CD8-positive, alpha-beta memory T cell (primary cell): Measurements from ENCODE around the gene RABGGTA. TPM values are rescaled to one million over a fixed set of nuclear protein-coding genes. Genes with fewer than 3 reads are reported as not detected.
A peak's percentile ranks its signal among the peaks of the same experiment; 100 is the strongest.

ENCODE experiments used
- CTCF ChIA-PET: fragments of 350-600 bp; sonication (Branson Sonifier 250); formaldehyde crosslinking; loops from one replicate; lab custom pipeline; 2021; ENCODE audit warnings: antibody characterized with exemption; lab: Charles Lee
- POLR2A ChIA-PET: fragments of 350-600 bp; sonication (Branson Sonifier 250); formaldehyde crosslinking; loops from one replicate; lab custom pipeline; 2021; ENCODE audit warnings: antibody characterized with exemption; lab: Charles Lee
- DNase-seq, 5 donors: peaks; one replicate each; pipeline versions ENCODE4 v3.0.0 to v3.0.0-alpha.2; 2020 to 2022; ENCODE audit warnings: mixed read lengths in 1 of 5
- H3K27ac ChIP-seq: one replicate; pipeline ENCODE4 v1.7.0; 2013; ENCODE audit warnings: low read depth, mild to moderate bottlenecking, low read length, moderate library complexity
- H3K27me3 ChIP-seq: 2 replicates; pipeline ENCODE4 v1.7.0; 2013; ENCODE audit warnings: low read length, mild to moderate bottlenecking; ENCODE audit not compliant: insufficient read depth, poor library complexity, severe bottlenecking
- H3K36me3 ChIP-seq: 2 replicates; pipeline ENCODE4 v1.7.0; 2013; ENCODE audit warnings: mild to moderate bottlenecking, low read length, moderate library complexity; ENCODE audit not compliant: insufficient read depth
- H3K4me1 ChIP-seq: 2 replicates; pipeline ENCODE4 v1.7.0; 2013; ENCODE audit warnings: mild to moderate bottlenecking, low read length, moderate library complexity; ENCODE audit not compliant: insufficient read depth
- H3K4me3 ChIP-seq: 2 replicates; pipeline ENCODE4 v1.7.0; 2013; ENCODE audit warnings: mild to moderate bottlenecking, low read length
- H3K9me3 ChIP-seq: 2 replicates; pipeline ENCODE4 v1.7.0; 2013; ENCODE audit warnings: mild to moderate bottlenecking, low read length
- H3K27ac Mint-ChIP-seq, 8 donors: one replicate each; pipeline ENCODE4 v1.8.0; 2020 to 2021; ENCODE audit warnings: mixed read lengths in 8 of 8, mild to moderate bottlenecking in 6 of 8, inconsistent platforms in 3 of 8, moderate library complexity in 3 of 8
- H3K27me3 Mint-ChIP-seq, 2 donors: one replicate each; pipeline ENCODE4 v1.8.0; 2020 to 2021; ENCODE audit warnings: mixed read lengths in 2 of 2, mild to moderate bottlenecking in 1 of 2, moderate library complexity in 1 of 2
- H3K36me3 Mint-ChIP-seq, 3 donors: one replicate each; pipeline ENCODE4 v1.8.0; 2020 to 2021; ENCODE audit warnings: mixed read lengths in 3 of 3, inconsistent platforms in 1 of 3, mild to moderate bottlenecking in 1 of 3
- H3K4me1 Mint-ChIP-seq, 3 donors: one replicate each; pipeline ENCODE4 v1.8.0; 2020 to 2021; ENCODE audit warnings: mixed read lengths in 3 of 3, inconsistent platforms in 1 of 3, mild to moderate bottlenecking in 1 of 3
- H3K4me3 Mint-ChIP-seq, 7 donors: one replicate each; pipeline ENCODE4 v1.8.0; 2020 to 2021; ENCODE audit warnings: mixed read lengths in 7 of 7, mild to moderate bottlenecking in 6 of 7, moderate library complexity in 4 of 7, inconsistent platforms in 2 of 7
- H3K9me3 Mint-ChIP-seq, 5 donors: one replicate each; pipeline ENCODE4 v1.8.0; 2020 to 2022; ENCODE audit warnings: mixed read lengths in 5 of 5, mild to moderate bottlenecking in 3 of 5, moderate library complexity in 2 of 5, inconsistent platforms in 1 of 5
- polyA plus RNA-seq: library from polyadenylated mRNA; unstranded; fragments of 300-500 nt; fragmentation: Illumina TruSeq; gene quantifications from one replicate; pipeline ENCODE4 v1.2.3, GENCODE V29; 2021
- total RNA-seq, 2 experiments: library from RNA; stranded (reverse); gene quantifications; one replicate each; pipeline ENCODE4 v1.2.3, GENCODE V29; 2021

The RABGGTA gene
- total and polyA plus RNA-seq, 3 experiments from 2014 or later = 37.7 to 41.8 (median 41.0) TPM

- Mint-ChIP-seq H3K9me3 (no peaks in the 10 kb centered on the region), H3K36me3 (peaks cover 7 to 60% (median 10%) of the 10 kb centered on the region in 3 donors), H3K4me1 (peaks cover 22 to 25% (median 24%) of the 10 kb centered on the region in 3 donors), H3K27ac (peak overlapping the region in 1 of 8 donors; percentile 78), H3K27me3 (peaks cover 0 to 3% of the 10 kb centered on the region in 2 donors), H3K4me3 (peak overlapping the region in 2 of 7 donors; percentile 46 to 79)
- Histone ChIP-seq H3K4me1 (peaks cover 14% of the 10 kb centered on the region), H3K9me3 (no peaks in the 10 kb centered on the region), H3K27me3 (no peaks in the 10 kb centered on the region), H3K27ac (no peak overlapping the region), H3K36me3 (peaks cover 22% of the 10 kb centered on the region), H3K4me3 (no peak overlapping the region)
- ChIA-PET CTCF (interaction anchor here (5.4 kb wide), 1 partner anchor 23 kb away, joined by 94 read pairs; the partner anchor contains the start of gene TINF2), POLR2A (no interaction called here)
- DNase-seq = no peak
These were observed 3.9 kb downstream of the RABGGTA start for GRCh38 chr14:24267516-24267915.

- Histone ChIP-seq H3K27ac (no peak overlapping the region), H3K27me3 (no peaks in the 10 kb centered on the region), H3K4me1 (peaks cover 6% of the 10 kb centered on the region), H3K9me3 (no peaks in the 10 kb centered on the region), H3K36me3 (peaks cover 22% of the 10 kb centered on the region), H3K4me3 (no peak overlapping the region)
- Mint-ChIP-seq H3K27me3 (peaks cover 0 to 2% of the 10 kb centered on the region in 2 donors), H3K4me3 (peak overlapping the region in 2 of 7 donors; percentile 4 to 79), H3K27ac (peak overlapping the region in 4 of 8 donors; percentile 34 to 78 (median 54)), H3K4me1 (peaks cover 13 to 15% (median 15%) of the 10 kb centered on the region in 3 donors), H3K9me3 (no peaks in the 10 kb centered on the region), H3K36me3 (peaks cover 7 to 64% (median 12%) of the 10 kb centered on the region in 3 donors)
- DNase-seq = no peak
- ChIA-PET POLR2A (no interaction called here), CTCF (no interaction called here)
These were observed 4.8 kb downstream of the RABGGTA start for GRCh38 chr14:24266344-24267244.

- Histone ChIP-seq H3K27ac (no peak overlapping the region), H3K27me3 (no peaks in the 10 kb centered on the region), H3K4me3 (no peak overlapping the region), H3K4me1 (no peaks in the 10 kb centered on the region), H3K9me3 (no peaks in the 10 kb centered on the region), H3K36me3 (peaks cover 18% of the 10 kb centered on the region)
- CTCF ChIA-PET = interaction anchor here (1.3 kb wide), 1 partner anchor 33 kb away, joined by 4 read pairs; no protein-coding TSS in a partner anchor
- Mint-ChIP-seq H3K4me1 (peaks cover 0 to 6% (median 5%) of the 10 kb centered on the region in 3 donors), H3K27me3 (peaks cover 0 to under 1% of the 10 kb centered on the region in 2 donors), H3K27ac (peak overlapping the region in 1 of 8 donors; percentile 68), H3K4me3 (no peak overlapping the region), H3K9me3 (no peaks in the 10 kb centered on the region), H3K36me3 (peaks cover 7 to 62% (median 14%) of the 10 kb centered on the region in 3 donors)
- POLR2A ChIA-PET = no interaction called here
- DNase-seq = no peak
These were observed 7.1 kb downstream of the RABGGTA start for GRCh38 chr14:24264298-24264697.

DNA sequence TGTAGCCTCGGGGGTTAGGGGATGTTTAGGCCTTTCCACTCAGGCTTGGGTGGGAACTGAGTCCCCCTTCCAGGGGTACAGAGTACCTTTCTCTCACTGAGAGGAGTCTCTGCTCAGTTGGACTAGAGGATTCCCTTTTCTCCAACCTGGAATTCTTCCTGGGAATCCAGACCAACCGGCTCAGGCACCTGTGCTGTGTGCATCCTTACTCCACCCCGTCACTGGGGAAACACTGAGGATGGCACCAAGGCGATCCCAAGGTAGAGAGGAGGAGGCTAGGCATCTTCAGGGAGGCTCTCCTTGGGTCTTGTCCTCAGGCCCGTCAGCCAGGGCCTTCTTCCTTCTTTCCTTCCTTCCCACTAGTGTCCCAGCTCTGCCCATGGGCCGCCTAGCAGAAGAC, 7.5 kb downstream of the RABGGTA start:
- H3K4me1 Mint-ChIP-seq = peaks cover 0 to 6% (median 5%) of the 10 kb centered on the region in 3 donors
- CTCF ChIA-PET = interaction anchor here (1.0 to 1.3 kb wide), 2 partner anchors 17 to 33 kb away, joined by 3 to 4 read pairs; no protein-coding TSS in a partner anchor
- H3K27me3 Mint-ChIP-seq = no peaks in the 10 kb centered on the region
- Histone ChIP-seq H3K4me1 (no peaks in the 10 kb centered on the region), H3K9me3 (no peaks in the 10 kb centered on the region), H3K27ac (no peak overlapping the region), H3K27me3 (no peaks in the 10 kb centered on the region), H3K36me3 (peaks cover 14% of the 10 kb centered on the region), H3K4me3 (no peak overlapping the region)
- no peaks in the 10 kb centered on the region for H3K9me3 Mint-ChIP-seq
- no peak overlapping the region for H3K4me3 Mint-ChIP-seq
- H3K27ac Mint-ChIP-seq = no peak overlapping the region
- DNase-seq = no peak
- H3K36me3 Mint-ChIP-seq = peaks cover 7 to 57% (median 14%) of the 10 kb centered on the region in 3 donors
- POLR2A ChIA-PET = no interaction called here

DNA sequence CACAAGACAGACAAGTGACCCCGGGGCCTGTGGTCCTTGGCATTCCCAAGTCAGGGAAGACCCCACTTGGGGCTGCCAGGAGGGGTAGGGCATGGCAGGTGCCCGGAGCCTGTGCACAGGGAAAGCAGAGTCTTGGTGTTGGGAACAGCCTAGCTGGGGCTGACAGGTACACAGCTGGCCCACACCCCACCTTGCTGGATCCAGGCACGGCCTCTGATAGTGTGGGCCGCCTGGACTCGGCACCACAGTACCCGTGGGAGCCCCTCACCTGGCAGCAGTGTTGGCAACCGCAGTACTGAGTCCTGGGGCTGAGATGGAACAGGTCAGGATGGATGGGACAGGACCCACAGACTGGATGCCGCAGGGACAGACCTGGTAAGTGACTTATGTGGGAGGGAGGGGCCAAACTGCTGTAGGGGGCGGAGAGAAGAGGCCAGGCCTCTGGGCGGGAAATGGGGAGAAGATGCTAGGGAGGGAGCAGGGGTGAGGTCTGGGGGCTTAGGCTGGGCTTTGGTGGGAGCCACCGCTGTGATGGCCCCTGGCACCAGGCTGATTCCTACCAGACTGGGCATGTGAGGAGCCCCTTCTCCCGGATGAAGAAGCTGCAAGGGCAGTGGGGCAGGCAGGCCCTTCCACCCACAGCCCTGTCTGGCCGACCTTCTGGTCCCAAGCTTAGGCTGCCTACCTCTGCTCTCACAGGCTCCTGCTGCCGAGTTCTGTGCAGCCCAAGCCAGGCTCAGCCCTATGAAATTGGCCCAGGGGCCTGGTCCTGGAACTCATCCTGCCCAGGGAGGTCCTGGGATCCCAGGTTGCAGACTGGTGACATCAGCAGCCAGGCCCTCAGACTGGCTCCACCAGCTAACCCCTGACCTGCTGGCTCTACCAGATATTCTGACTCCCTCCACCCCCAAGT, 8.3 kb downstream of the RABGGTA start, which contains the start of gene TGM1:
TSS of gene TGM1 (minus strand) at position 357 of the 913 bp plus-strand sequence. CDS start 825 bp downstream, outside the sequence.
- Histone ChIP-seq H3K27ac (no peak within 1 kb of the TSS), H3K9me3 (no peaks in the 10 kb centered on the region), H3K4me3 (no peak within 1 kb of the TSS), H3K4me1 (no peaks in the 10 kb centered on the region), H3K27me3 (no peaks in the 10 kb centered on the region), H3K36me3 (peaks cover 14% of the 10 kb centered on the region)
- ChIA-PET POLR2A (no interaction called here), CTCF (interaction anchor here (1.0 to 1.8 kb wide), 3 partner anchors 8 to 34 kb away, joined by 3 to 6 read pairs (median 4); partner anchors contain the start of gene RABGGTA)
- Mint-ChIP-seq H3K27ac (peak within 1 kb of the TSS in 1 of 8 donors; percentile 64), H3K36me3 (peaks cover 7 to 53% (median 14%) of the 10 kb centered on the region in 3 donors), H3K4me1 (peaks cover 0 to 6% (median 5%) of the 10 kb centered on the region in 3 donors), H3K9me3 (no peaks in the 10 kb centered on the region), H3K4me3 (no peak within 1 kb of the TSS), H3K27me3 (no peaks in the 10 kb centered on the region)
- no peak for DNase-seq

- H3K27ac ChIP-seq = no peak overlapping the region
- H3K36me3 ChIP-seq = peaks cover 8% of the 10 kb centered on the region
- no peak overlapping the region for H3K4me3 ChIP-seq
- Mint-ChIP-seq H3K27me3 (no peaks in the 10 kb centered on the region), H3K36me3 (peaks cover 2 to 50% (median 9%) of the 10 kb centered on the region in 3 donors), H3K27ac (no peak overlapping the region), H3K4me3 (no peak overlapping the region), H3K9me3 (no peaks in the 10 kb centered on the region), H3K4me1 (peaks cover 0 to under 1% (median 0%) of the 10 kb centered on the region in 3 donors)
- no peaks in the 10 kb centered on the region for H3K9me3 ChIP-seq
- no peaks in the 10 kb centered on the region for H3K27me3 ChIP-seq
- ChIA-PET POLR2A (no interaction called here), CTCF (interaction anchor here (0.8 to 1.8 kb wide), 4 partner anchors 9 to 72 kb away, joined by 3 to 6 read pairs (median 3); partner anchors contain the start of genes RABGGTA and TINF2)
- no peaks in the 10 kb centered on the region for H3K4me1 ChIP-seq
- DNase-seq = no peak
These were observed 9.4 kb downstream of the RABGGTA start for GRCh38 chr14:24261969-24262327.

DNA sequence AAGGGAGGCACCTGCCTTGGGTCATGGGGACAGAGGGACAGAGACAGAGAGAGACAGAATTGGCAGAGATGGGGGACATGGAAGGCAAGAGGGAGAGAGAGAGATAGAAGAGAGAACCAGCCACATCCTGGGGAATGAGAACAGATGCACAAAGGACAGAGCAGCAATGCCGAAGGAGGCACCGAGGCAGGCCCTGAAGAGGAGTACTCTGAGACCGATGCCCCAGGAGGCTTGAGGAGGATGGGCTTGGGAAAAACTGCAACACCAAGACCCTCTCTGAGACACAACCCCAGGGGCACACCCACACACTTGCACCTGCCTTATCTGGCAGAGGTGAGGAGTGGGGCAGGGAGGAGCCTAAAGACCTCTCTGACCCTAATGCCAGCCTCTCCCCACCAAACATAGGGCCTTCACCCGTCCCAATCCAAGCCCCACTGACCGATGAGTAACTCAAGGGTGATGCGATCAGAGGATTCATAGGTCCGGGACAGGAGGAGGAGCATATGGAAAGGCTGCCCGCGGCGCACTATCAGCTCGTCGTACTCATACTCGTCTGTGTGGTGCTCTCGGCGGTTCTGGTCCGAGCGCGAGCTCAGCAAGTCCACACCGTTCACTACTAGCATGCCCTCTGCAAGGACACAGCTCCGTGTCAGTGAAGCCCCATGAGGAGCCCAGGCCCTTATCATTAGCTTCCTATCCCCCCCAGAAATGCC, 10.0 kb downstream of the RABGGTA start:
- no peaks in the 10 kb centered on the region for H3K27me3 Mint-ChIP-seq
- peak overlapping the region in 2 of 8 donors; percentile 26 to 42 for H3K27ac Mint-ChIP-seq
- CTCF ChIA-PET = interaction anchor here (0.8 to 1.8 kb wide), 4 partner anchors 9 to 72 kb away, joined by 3 to 6 read pairs (median 3); partner anchors contain the start of genes RABGGTA and TINF2

More for the DNA sequence above, 10.0 kb downstream of the RABGGTA start:
- Histone ChIP-seq H3K27ac (no peak overlapping the region), H3K27me3 (no peaks in the 10 kb centered on the region), H3K9me3 (no peaks in the 10 kb centered on the region), H3K4me3 (no peak overlapping the region), H3K36me3 (peaks cover 6% of the 10 kb centered on the region), H3K4me1 (no peaks in the 10 kb centered on the region)
- Mint-ChIP-seq H3K36me3 (peaks cover 0 to 50% (median 4%) of the 10 kb centered on the region in 3 donors), H3K9me3 (no peaks in the 10 kb centered on the region), H3K4me3 (no peak overlapping the region), H3K4me1 (no peaks in the 10 kb centered on the region)
- DNase-seq = no peak
- POLR2A ChIA-PET = no interaction called here
